T47D (cell line): ENCODE results near the gene TNNI3K.

ENCODE experiments used
- DNase-seq, 2 experiments: peaks; one replicate each; pipeline versions ENCODE4 v3.0.0 to v3.0.0-alpha.2; 2011 to 2012; ENCODE audit warnings: low read depth in 1 of 2, low spot score in 1 of 2
- JUND ChIP-seq: IDR thresholded peaks from 2 replicates; pipeline ENCODE4 v1.6.1; 2012; ENCODE audit warnings: low read depth
- in situ Hi-C: cut with HindIII; loops from 2 replicates; pipeline ENCODE4 v1.10.0; 2016; ENCODE audit warnings: low sequenced_read_pairs, low pct_unique_long_range_greater_than_20kb

The TNNI3K gene

GRCh38 chr1:74504933-74505512 lies 269.8 kb downstream of the TNNI3K start:
- TF ChIP-seq JUND, result no peak
- in situ Hi-C loops, result no loop called here
- no peak for DNase-seq

GRCh38 chr1:74505928-74506710 lies 270.9 kb downstream of the TNNI3K start:
- in situ Hi-C loops, result no loop called here
- no peak for TF ChIP-seq JUND

GRCh38 chr1:74508449-74508848 lies 273.3 kb downstream of the TNNI3K start:
- DNase-seq, result no peak
- TF ChIP-seq JUND, result no peak
- in situ Hi-C loops, result no loop called here

More at GRCh38 chr1:74505928-74506710, 270.9 kb downstream of the TNNI3K start:
- no peak for DNase-seq

DNA sequence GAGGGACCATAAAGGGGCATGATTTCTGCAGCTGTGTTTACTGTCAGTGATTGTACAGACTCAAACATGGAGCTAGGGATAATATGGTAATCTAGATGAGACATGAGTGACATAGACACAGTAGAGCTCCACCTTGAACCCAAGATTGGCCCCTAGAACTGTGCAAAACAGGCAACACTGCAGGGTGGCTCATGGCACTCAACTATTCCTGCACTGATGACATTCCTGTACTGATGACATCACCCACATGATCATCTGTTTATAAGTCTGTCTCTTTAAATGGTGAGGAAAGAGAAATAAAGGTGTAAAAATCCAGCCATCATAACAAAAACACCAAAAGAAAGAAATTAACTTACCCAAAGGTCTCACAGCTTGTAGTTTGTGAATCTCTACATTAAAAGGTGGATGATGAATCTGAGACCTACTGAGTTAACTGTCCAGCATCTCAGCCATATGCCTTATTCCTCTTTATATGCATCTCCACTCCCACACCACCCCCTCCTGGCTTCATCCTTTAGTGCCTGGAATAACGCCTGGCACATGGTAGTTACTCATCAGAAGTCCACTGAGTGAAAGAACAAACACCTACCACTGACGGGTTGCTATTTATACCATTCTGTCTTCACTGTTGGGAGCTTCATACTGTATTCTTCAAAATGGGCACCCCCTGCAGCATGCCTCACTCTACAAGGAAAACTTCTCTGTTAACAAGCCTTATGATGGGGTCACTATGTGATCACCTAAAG lies 277.2 kb downstream of the TNNI3K start, which contains the start of gene LRRC53:
TSS of gene LRRC53 (minus strand) at position 442 of the 746 bp plus-strand sequence. CDS start 29,262 bp downstream, outside the sequence.
- peak in 1 of 2 experiments; percentile 9 for DNase-seq
- no peak for TF ChIP-seq JUND
- in situ Hi-C loops, result no loop called here

GRCh38 chr1:74513411-74514300 lies 278.5 kb downstream of the TNNI3K start:
- DNase-seq, result no peak
- in situ Hi-C loops, result no loop called here
- TF ChIP-seq JUND, result no peak

- no peak for DNase-seq
- no peak for TF ChIP-seq JUND
- in situ Hi-C loops, result no loop called here
These were observed 282.4 kb downstream of the TNNI3K start for GRCh38 chr1:74517599-74518051.

DNA sequence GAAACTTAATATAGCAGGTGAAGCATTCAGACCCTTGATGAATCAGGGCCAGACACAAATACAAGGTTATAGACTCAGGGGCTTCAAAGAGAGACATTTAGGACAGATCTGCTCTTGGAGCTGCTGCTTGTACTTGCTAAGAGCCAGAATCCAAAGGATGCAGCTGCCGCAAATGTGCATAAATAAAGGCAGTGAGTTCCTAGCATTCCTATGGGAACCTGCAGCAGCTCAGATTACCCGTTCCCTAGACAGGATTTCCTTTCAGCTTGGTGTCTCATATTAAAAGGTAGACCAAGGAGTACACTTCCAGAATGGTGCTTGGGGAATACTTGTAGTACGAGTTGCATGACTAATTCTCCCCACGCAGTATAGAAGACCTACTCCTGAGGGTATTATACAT lies 287.0 kb downstream of the TNNI3K start:
- peak in 1 of 2 experiments; percentile 40 for DNase-seq
- in situ Hi-C loops, result no loop called here
- no peak for TF ChIP-seq JUND

- in situ Hi-C loops, result no loop called here
These were observed 288.8 kb downstream of the TNNI3K start for GRCh38 chr1:74523873-74524480.

GRCh38 chr1:74526708-74527107 lies 291.5 kb downstream of the TNNI3K start:
- peak in 1 of 2 experiments; percentile 38 for DNase-seq
- in situ Hi-C loops, result no loop called here
- TF ChIP-seq JUND, result no peak

More at GRCh38 chr1:74523873-74524480, 288.8 kb downstream of the TNNI3K start:
- TF ChIP-seq JUND, result no peak
- DNase-seq, result no peak

- in situ Hi-C loops, result no loop called here
- no peak for TF ChIP-seq JUND
- DNase-seq, result no peak
These were observed 292.9 kb downstream of the TNNI3K start for GRCh38 chr1:74528123-74528522.

DNA sequence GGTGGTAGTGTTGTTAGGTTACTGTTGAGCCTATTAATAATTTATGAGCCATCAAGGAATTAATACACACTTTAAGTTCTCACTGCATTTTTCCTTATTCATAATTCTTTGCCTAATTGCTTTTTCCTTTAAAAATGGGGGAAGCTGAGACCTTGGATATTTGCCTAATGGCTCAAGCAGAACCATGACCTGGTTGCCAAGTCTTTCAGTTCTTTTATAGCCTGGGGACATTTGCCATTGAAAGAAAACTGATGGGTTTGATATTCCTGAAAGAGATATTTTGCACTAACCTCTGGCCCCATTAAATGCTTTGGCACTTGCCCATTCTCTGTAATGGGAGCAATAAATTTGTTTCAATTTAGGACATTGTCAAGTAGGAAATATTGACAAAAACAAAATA lies 295.7 kb downstream of the TNNI3K start:
- no peak for DNase-seq
- in situ Hi-C loops, result no loop called here
- no peak for TF ChIP-seq JUND
